HG02840 (cell line): ENCODE measurements around the gene CAMSAP3.
A peak's percentile ranks its signal among the peaks of the same experiment; 100 is the strongest.
"Not testable (repeated sequence)": the region's sequence is repeated elsewhere in the genome, so short reads cannot be mapped to it uniquely, and the experiment has no call there.

ENCODE experiments used
- ATAC-seq: cut with Tn5 transposase; IDR thresholded peaks from one replicate; pipeline ENCODE4 v1.9.1; 2021; ENCODE audit warnings: mild to moderate bottlenecking, moderate library complexity, moderate number of reproducible peaks; ENCODE audit not compliant: unreplicated experiment, low FRiP score

CAMSAP3 gene

GRCh38 chr19:7629347-7630054 is 33.8 kb downstream of the CAMSAP3 start, which contains the start of the genes PET100 and XAB2:
PET100 (plus strand) TSS chr19:7629793; CDS start chr19:7629834, 41 bp downstream.
XAB2 (minus strand) TSS chr19:7629545; CDS start chr19:7629527, 18 bp downstream.
- ATAC-seq: peak; percentile 92

GRCh38 chr19:7631577-7631976 is 35.9 kb downstream of the CAMSAP3 start:
- no peak for ATAC-seq

- no peak for ATAC-seq
Observed at GRCh38 chr19:7632340-7633203, 36.9 kb downstream of the CAMSAP3 start.

GRCh38 chr19:7633698-7634097 is 38.0 kb downstream of the CAMSAP3 start, which contains the start of gene PCP2:
PCP2 (minus strand) TSS chr19:7633719; CDS start chr19:7633457, 262 bp downstream.
- no peak for ATAC-seq

GRCh38 chr19:7635670-7636069 is 40.0 kb downstream of the CAMSAP3 start:
- ATAC-seq: no peak

- ATAC-seq: no peak
Observed at GRCh38 chr19:7636317-7636690, 40.6 kb downstream of the CAMSAP3 start.

- ATAC-seq: peak; percentile 59
Observed at GRCh38 chr19:7636691-7637373, 41.2 kb downstream of the CAMSAP3 start, which contains the start of gene STXBP2. STXBP2 (plus strand) TSS chr19:7637110; CDS start chr19:7637150, 40 bp downstream.

- ATAC-seq: no peak
Observed at GRCh38 chr19:7637374-7638256, 42.0 kb downstream of the CAMSAP3 start.

- ATAC-seq: no peak
Observed at GRCh38 chr19:7638802-7639465, 43.3 kb downstream of the CAMSAP3 start.

- ATAC-seq: no peak
Observed at GRCh38 chr19:7639863-7640348, 44.2 kb downstream of the CAMSAP3 start.

GRCh38 chr19:7640803-7641202 is 45.1 kb downstream of the CAMSAP3 start:
- no peak for ATAC-seq

- ATAC-seq: no peak
Observed at GRCh38 chr19:7641290-7642276, 45.9 kb downstream of the CAMSAP3 start.

- ATAC-seq: no peak
Observed at GRCh38 chr19:7642295-7643030, 46.8 kb downstream of the CAMSAP3 start.

GRCh38 chr19:7643031-7643415 is 47.4 kb downstream of the CAMSAP3 start:
- ATAC-seq: no peak

- ATAC-seq: not testable (repeated sequence)
Observed at GRCh38 chr19:7643629-7644549, 48.2 kb downstream of the CAMSAP3 start.

- no peak for ATAC-seq
Observed at GRCh38 chr19:7644550-7644877, 48.9 kb downstream of the CAMSAP3 start.
